IMR-90 (cell line): ENCODE measurements around the gene ARHGAP15. TPM values are rescaled to one million over a fixed set of nuclear protein-coding genes. Genes with fewer than 3 reads are reported as not detected.

ENCODE experiments used
- ATAC-seq: fragments of 200-7000 bp; cut with Tn5 transposase; 2 replicates; pipeline ENCODE4 v1.9.1; 2020; ENCODE audit warnings: low read depth, mild to moderate bottlenecking, moderate library complexity
- BruUV-seq: library from RNA; stranded (reverse); fragments of 400-500 nt; replicated peaks from 2 replicates; lab custom pipeline; 2021; lab: Mats Ljungman, UMichigan
- CTCF ChIA-PET: fragments of 300-600 bp; formaldehyde crosslinking; extraction: SDS; loops from one replicate; lab custom pipeline; 2021; ENCODE audit warnings: antibody characterized with exemption; lab: Yijun Ruan, JAX
- POLR2A ChIA-PET: fragments of 300-600 bp; sonication (Branson Sonifier 250); formaldehyde crosslinking; loops from one replicate; lab custom pipeline; 2022; ENCODE audit warnings: antibody characterized with exemption; ENCODE audit not compliant: unreplicated experiment; lab: Charles Lee
- DNase-seq: peaks from one replicate; pipeline ENCODE4 v3.0.0; 2013
- H2AFZ ChIP-seq: replicated peaks from 2 replicates; pipeline ENCODE3; 2013; ENCODE audit warnings: low read length, mild to moderate bottlenecking; ENCODE audit not compliant: poor library complexity
- H2AK5ac ChIP-seq: 2 replicates; pipeline ENCODE4 v1.6.1; 2013; ENCODE audit warnings: low read depth, low read length, inconsistent platforms
- H2AK9ac ChIP-seq: replicated peaks from 2 replicates; pipeline ENCODE3; 2013; ENCODE audit warnings: mild to moderate bottlenecking, low read depth, low read length, moderate library complexity; ENCODE audit not compliant: poor library complexity
- H2BK120ac ChIP-seq: 2 replicates; pipeline ENCODE4 v1.6.1; 2013; ENCODE audit warnings: low read depth, low read length, inconsistent platforms
- H2BK15ac ChIP-seq: 3 replicates; pipeline ENCODE4 v1.6.1; 2013; ENCODE audit warnings: low read depth, low read length, inconsistent platforms
- H2BK20ac ChIP-seq: 2 replicates; pipeline ENCODE4 v1.6.1; 2013; ENCODE audit warnings: low read depth, mild to moderate bottlenecking, inconsistent platforms, low read length, moderate library complexity
- H2BK5ac ChIP-seq: 2 replicates; pipeline ENCODE4 v1.6.1; 2013; ENCODE audit warnings: mild to moderate bottlenecking, low read depth, low read length, inconsistent platforms; ENCODE audit not compliant: poor library complexity, severe bottlenecking
- H3K14ac ChIP-seq: replicated peaks from 2 replicates; pipeline ENCODE4 v1.6.1; 2013; ENCODE audit warnings: low read depth, low read length, inconsistent platforms
- H3K18ac ChIP-seq: 2 replicates; pipeline ENCODE4 v1.6.1; 2013; ENCODE audit warnings: low read depth, low read length, control low read depth
- H3K23ac ChIP-seq: 2 replicates; pipeline ENCODE4 v1.6.1; 2013; ENCODE audit warnings: low read depth, low read length, inconsistent platforms
- H3K27ac ChIP-seq: 2 replicates; pipeline ENCODE4 v1.5.1; 2013; ENCODE audit warnings: mild to moderate bottlenecking, control low read depth, low read length; ENCODE audit not compliant: insufficient read depth
- H3K27me3 ChIP-seq: 2 replicates; pipeline ENCODE4 v1.6.1; 2013; ENCODE audit warnings: low read length; ENCODE audit not compliant: control insufficient read depth, insufficient read depth
- H3K36me3 ChIP-seq: 2 replicates; pipeline ENCODE4 v1.6.1; 2013; ENCODE audit warnings: low read length, mixed read lengths; ENCODE audit not compliant: control insufficient read depth, insufficient read depth
- H3K4ac ChIP-seq: 2 replicates; pipeline ENCODE4 v1.6.1; 2013; ENCODE audit warnings: low read depth, low read length, inconsistent platforms
- H3K4me1 ChIP-seq: 2 replicates; pipeline ENCODE4 v1.6.1; 2013; ENCODE audit warnings: low read length, mixed read lengths; ENCODE audit not compliant: control insufficient read depth, insufficient read depth
- H3K4me2 ChIP-seq: 2 replicates; pipeline ENCODE4 v1.6.1; 2013; ENCODE audit warnings: low read depth, mild to moderate bottlenecking, control low read depth, low read length, moderate library complexity
- H3K4me3 ChIP-seq: 2 replicates; pipeline ENCODE4 v1.5.1; 2013; ENCODE audit warnings: low read depth, mild to moderate bottlenecking, control low read depth, low read length, moderate library complexity; ENCODE audit not compliant: insufficient read depth
- H3K56ac ChIP-seq: 2 replicates; pipeline ENCODE4 v1.6.1; 2013; ENCODE audit warnings: low read length, inconsistent platforms; ENCODE audit not compliant: insufficient read depth; ENCODE audit errors: extremely low read depth
- H3K79me1 ChIP-seq, 2 experiments: 2 replicates each; pipeline ENCODE4 v1.6.1; 2013; ENCODE audit warnings: low read length in 2 of 2, inconsistent platforms in 1 of 2, low read depth in 1 of 2
- H3K9ac ChIP-seq: 2 replicates; pipeline ENCODE4 v1.6.1; 2013; ENCODE audit warnings: low read depth, low read length, control low read depth
- H3K9me1 ChIP-seq: 2 replicates; pipeline ENCODE4 v1.6.1; 2013; ENCODE audit warnings: low read length, inconsistent platforms; ENCODE audit not compliant: insufficient read depth
- H3K9me3 ChIP-seq: 2 replicates; pipeline ENCODE4 v1.6.1; 2013; ENCODE audit warnings: low read length; ENCODE audit not compliant: control insufficient read depth, insufficient read depth
- H4K20me1 ChIP-seq: 2 replicates; pipeline ENCODE4 v1.6.1; 2013; ENCODE audit warnings: low read length, inconsistent platforms; ENCODE audit not compliant: insufficient read depth
- H4K5ac ChIP-seq: 2 replicates; pipeline ENCODE4 v1.6.1; 2013; ENCODE audit warnings: mild to moderate bottlenecking, low read depth, low read length, control low read depth
- H4K8ac ChIP-seq, 2 experiments: 2 replicates each; pipeline ENCODE4 v1.6.1; 2013; ENCODE audit warnings: low read depth in 2 of 2, low read length in 2 of 2, control low read depth in 1 of 2, inconsistent platforms in 1 of 2
- H4K91ac ChIP-seq: 2 replicates; pipeline ENCODE4 v1.6.1; 2013; ENCODE audit warnings: low read depth, low read length, inconsistent platforms; ENCODE audit not compliant: insufficient read depth
- BHLHE40 ChIP-seq: fragments of 150-350 bp; IDR thresholded peaks from 2 replicates; pipeline ENCODE4 v1.6.1; 2016; ENCODE audit warnings: mild to moderate bottlenecking, low read depth, low read length
- CEBPB ChIP-seq: IDR thresholded peaks from 2 replicates; pipeline ENCODE4 v1.6.1; 2012; ENCODE audit warnings: low read depth, low read length, improper control_type of control experiment
- CHD1 ChIP-seq: IDR thresholded peaks from 2 replicates; pipeline ENCODE4 v1.6.1; 2012; ENCODE audit warnings: low read depth, low read length, improper control_type of control experiment
- ELK1 ChIP-seq: fragments of 150-350 bp; IDR thresholded peaks from 2 replicates; pipeline ENCODE4 v1.6.1; 2016; ENCODE audit warnings: low read depth, mild to moderate bottlenecking, low read length, moderate library complexity, borderline replicate concordance
- FOS ChIP-seq: fragments of 150-350 bp; IDR thresholded peaks from 2 replicates; pipeline ENCODE4 v1.6.1; 2016; ENCODE audit warnings: low read depth, low read length
- MAFK ChIP-seq: IDR thresholded peaks from 2 replicates; pipeline ENCODE4 v1.6.1; 2012; ENCODE audit warnings: low read depth, low read length, improper control_type of control experiment
- MAZ ChIP-seq: IDR thresholded peaks from 2 replicates; pipeline ENCODE4 v1.6.1; 2012; ENCODE audit warnings: low read depth, mild to moderate bottlenecking, low read length, improper control_type of control experiment, moderate library complexity, borderline replicate concordance
- MXI1 ChIP-seq: IDR thresholded peaks from 2 replicates; pipeline ENCODE4 v1.6.1; 2012; ENCODE audit warnings: low read depth, mild to moderate bottlenecking, low read length, moderate library complexity, borderline replicate concordance
- NFE2L2 ChIP-seq: fragments of 150-350 bp; IDR thresholded peaks from 2 replicates; pipeline ENCODE4 v1.6.1; 2016; ENCODE audit warnings: low read depth, mild to moderate bottlenecking, low read length
- POLR2A ChIP-seq: IDR thresholded peaks from 2 replicates; pipeline ENCODE4 v1.6.1; 2012; ENCODE audit warnings: mild to moderate bottlenecking, low read depth, low read length
- RAD21 ChIP-seq: IDR thresholded peaks from 2 replicates; pipeline ENCODE4 v1.6.1; 2012; ENCODE audit warnings: low read length, improper control_type of control experiment
- RCOR1 ChIP-seq: IDR thresholded peaks from 2 replicates; pipeline ENCODE4 v1.6.1; 2012; ENCODE audit warnings: mild to moderate bottlenecking, low read length, improper control_type of control experiment; ENCODE audit not compliant: insufficient replicate concordance
- RFX5 ChIP-seq: IDR thresholded peaks from 2 replicates; pipeline ENCODE4 v1.8.0; 2012; ENCODE audit warnings: low read depth, mild to moderate bottlenecking, low read length, moderate library complexity
- SMC3 ChIP-seq: fragments of 150-350 bp; IDR thresholded peaks from 2 replicates; pipeline ENCODE4 v1.6.1; 2016; ENCODE audit warnings: low read depth, mild to moderate bottlenecking, antibody characterized with exemption, low read length, moderate library complexity
- WGBS, 2 experiments: methylation state at CpG; one replicate each; pipeline versions ENCODE4 v1.1.5 to v1.1.7; 2013; ENCODE audit warnings: missing lambda C conversion rate in 2 of 2; ENCODE audit not compliant: insufficient read length in 1 of 2; ENCODE audit errors: extremely low coverage in 2 of 2; 5-methylcytosine and 5-hydroxymethylcytosine counted together
- dilution Hi-C: fragments of 300-500 bp; cut with HindIII; formaldehyde crosslinking; loops from one replicate; pipeline ENCODE4 v1.14.3; 2018; ENCODE audit warnings: low sequenced_read_pairs; ENCODE audit not compliant: unreplicated experiment
- in situ Hi-C: fragments of 300-500 bp; cut with MboI; formaldehyde crosslinking; loops from 3 replicates; pipeline ENCODE4 v1.14.3; 2019; ENCODE audit warnings: low sequenced_read_pairs, inconsistent platforms, mixed read lengths
- intact Hi-C: fragments of 100-400 bp; cut with micrococcal nuclease; formaldehyde crosslinking; loops from 2 replicates; pipeline ENCODE4 v1.10.0; 2022
- polyA plus RNA-seq, 3 experiments: library from polyadenylated mRNA; depleted of rRNA; stranded (reverse); fragments of >200 nt; gene quantifications; 2 replicates each; pipeline ENCODE4 v1.2.3, GENCODE V29; 2012; ENCODE audit warnings: low replicate concordance in 1 of 3
- total RNA-seq: library from RNA; depleted of rRNA; stranded (reverse); fragments of >200 nt; gene quantifications from 2 replicates; pipeline ENCODE4 v1.2.3, GENCODE V29; 2012
- TF ChIP-seq, protein P1 (sequence below): conservative IDR thresholded peaks from 2 replicates; pipeline ENCODE4 v1.5.1; 2012; ENCODE audit warnings: mild to moderate bottlenecking, low read depth, low read length, improper control_type of control experiment
- TF ChIP-seq, protein P2 (sequence below): fragments of 150-350 bp; IDR thresholded peaks from 2 replicates; pipeline ENCODE4 v1.6.1; 2017; ENCODE audit warnings: mild to moderate bottlenecking, antibody characterized with exemption, low read length, low read depth

ARHGAP15 gene
- total and polyA plus RNA-seq, 2 of the 4 experiments (the other 2 are of a cell fraction), result not detected

- intact Hi-C loops, result no loop called here
- Histone ChIP-seq H3K4me1 (no peaks in the 10 kb centered on the region), H4K20me1 (no peaks in the 10 kb centered on the region), H3K27me3 (no peaks in the 10 kb centered on the region), H2BK20ac (no peak overlapping the region), H2BK120ac (no peak overlapping the region), H3K9me1 (no peaks in the 10 kb centered on the region), H3K14ac (no peak overlapping the region), H3K23ac (no peak overlapping the region), H4K5ac (no peak overlapping the region), H3K4me3 (no peak overlapping the region), H4K8ac (no peak overlapping the region), H2BK5ac (no peak overlapping the region), H3K9me3 (no peaks in the 10 kb centered on the region), H3K4me2 (no peak overlapping the region), H2AK5ac (no peak overlapping the region), H3K27ac (no peak overlapping the region), H4K91ac (no peak overlapping the region), H3K36me3 (no peaks in the 10 kb centered on the region), H3K9ac (no peak overlapping the region), H3K18ac (no peak overlapping the region), H3K56ac (no peak overlapping the region), H3K4ac (no peak overlapping the region), H2AFZ (no peak overlapping the region), H2AK9ac (no peak overlapping the region), H3K79me1 (no peaks in the 10 kb centered on the region), H2BK15ac (no peak overlapping the region)
- ATAC-seq (no peak), DNase-seq (no peak)
- no peak for TF ChIP-seq MXI1
- no peak for TF ChIP-seq MAFK
- TF ChIP-seq RAD21, result no peak
- TF ChIP-seq BHLHE40, result no peak
- no peak for TF ChIP-seq CHD1
- TF ChIP-seq SMC3, result no peak
- TF ChIP-seq RCOR1, result no peak
- TF ChIP-seq, protein P1, sequence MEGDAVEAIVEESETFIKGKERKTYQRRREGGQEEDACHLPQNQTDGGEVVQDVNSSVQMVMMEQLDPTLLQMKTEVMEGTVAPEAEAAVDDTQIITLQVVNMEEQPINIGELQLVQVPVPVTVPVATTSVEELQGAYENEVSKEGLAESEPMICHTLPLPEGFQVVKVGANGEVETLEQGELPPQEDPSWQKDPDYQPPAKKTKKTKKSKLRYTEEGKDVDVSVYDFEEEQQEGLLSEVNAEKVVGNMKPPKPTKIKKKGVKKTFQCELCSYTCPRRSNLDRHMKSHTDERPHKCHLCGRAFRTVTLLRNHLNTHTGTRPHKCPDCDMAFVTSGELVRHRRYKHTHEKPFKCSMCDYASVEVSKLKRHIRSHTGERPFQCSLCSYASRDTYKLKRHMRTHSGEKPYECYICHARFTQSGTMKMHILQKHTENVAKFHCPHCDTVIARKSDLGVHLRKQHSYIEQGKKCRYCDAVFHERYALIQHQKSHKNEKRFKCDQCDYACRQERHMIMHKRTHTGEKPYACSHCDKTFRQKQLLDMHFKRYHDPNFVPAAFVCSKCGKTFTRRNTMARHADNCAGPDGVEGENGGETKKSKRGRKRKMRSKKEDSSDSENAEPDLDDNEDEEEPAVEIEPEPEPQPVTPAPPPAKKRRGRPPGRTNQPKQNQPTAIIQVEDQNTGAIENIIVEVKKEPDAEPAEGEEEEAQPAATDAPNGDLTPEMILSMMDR, result no peak
- no peak for TF ChIP-seq MAZ
- TF ChIP-seq NFE2L2, result no peak
- no peak for TF ChIP-seq ELK1
- no peak for TF ChIP-seq CEBPB
- no peak for TF ChIP-seq RFX5
- TF ChIP-seq POLR2A, result no peak
- TF ChIP-seq FOS, result no peak
- TF ChIP-seq, protein P2, sequence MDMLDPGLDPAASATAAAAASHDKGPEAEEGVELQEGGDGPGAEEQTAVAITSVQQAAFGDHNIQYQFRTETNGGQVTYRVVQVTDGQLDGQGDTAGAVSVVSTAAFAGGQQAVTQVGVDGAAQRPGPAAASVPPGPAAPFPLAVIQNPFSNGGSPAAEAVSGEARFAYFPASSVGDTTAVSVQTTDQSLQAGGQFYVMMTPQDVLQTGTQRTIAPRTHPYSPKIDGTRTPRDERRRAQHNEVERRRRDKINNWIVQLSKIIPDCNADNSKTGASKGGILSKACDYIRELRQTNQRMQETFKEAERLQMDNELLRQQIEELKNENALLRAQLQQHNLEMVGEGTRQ, result no peak
- POLR2A ChIA-PET, result no interaction called here
- CTCF ChIA-PET, result no interaction called here
- no TSS peak for BruUV-seq
- WGBS, 2 experiments, result no CpG with 5 or more reads among the region's 4 CpGs
- in situ Hi-C loops, result no loop called here
- dilution Hi-C loops, result no loop called here
Observed at GRCh38 chr2:143603846-143604565, 474.8 kb downstream of the ARHGAP15 start.
